ENCODE results near the gene PCDH9.

Gene PCDH9

DNA sequence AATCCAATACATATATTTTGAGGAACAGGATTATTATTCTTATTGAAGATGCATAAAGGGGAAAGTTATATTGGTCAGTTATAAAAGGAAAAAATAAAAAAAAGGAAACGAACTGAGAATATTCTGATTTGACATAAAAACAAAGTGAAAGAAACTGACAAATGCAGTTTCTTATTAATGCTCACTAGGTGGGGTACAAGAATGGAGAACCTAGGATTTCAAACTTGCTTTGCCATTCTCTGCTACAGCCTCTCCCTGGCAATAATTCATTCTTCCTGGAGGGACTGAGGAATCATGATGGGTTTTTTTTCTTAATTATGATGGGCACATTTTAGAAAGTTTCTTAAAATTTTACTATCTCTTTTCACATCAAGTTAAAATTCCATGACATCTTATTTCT lies 154.9 kb downstream of the PCDH9 start:
- Histone ChIP-seq H3K4me3 (ENCODE audit: low read length in 2 of 2) (no peak overlapping the region), H3K4me2 (ENCODE audit: insufficient read depth, low read length, poor library complexity, severe bottlenecking) (no peak overlapping the region)

DNA sequence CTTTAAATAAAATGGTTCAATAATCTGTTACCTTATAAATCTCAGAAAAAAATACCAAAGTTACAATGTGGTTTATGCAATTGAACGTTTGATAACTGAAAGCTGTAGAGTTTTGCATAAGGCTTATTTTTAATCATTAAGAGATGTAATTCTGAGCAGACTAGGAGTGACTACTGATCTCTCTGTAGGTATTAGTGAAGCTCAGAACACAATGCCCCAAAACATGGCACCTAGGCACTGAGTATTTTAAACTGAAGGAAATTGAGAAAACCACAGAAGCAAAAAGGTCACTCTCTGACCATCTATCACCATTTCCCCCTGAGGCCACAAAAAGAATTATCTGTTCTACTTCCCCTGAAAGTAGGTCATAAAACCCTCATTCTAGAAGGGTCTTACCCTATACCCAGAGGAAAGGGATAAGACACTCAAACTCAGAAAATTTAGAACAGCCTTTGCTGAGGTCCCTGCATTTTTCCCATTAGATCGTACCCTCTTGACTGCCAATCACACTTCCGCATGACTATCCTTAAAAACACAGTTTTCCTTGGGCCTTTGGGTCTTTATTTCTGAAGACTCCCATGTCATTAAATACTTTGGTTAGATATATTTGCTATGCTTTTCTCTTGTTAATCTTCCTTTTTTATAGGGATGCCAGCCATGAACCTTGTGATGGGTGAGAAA lies 158.1 kb downstream of the PCDH9 start:
- WGBS, 2 donors (ENCODE audit: extremely low coverage in 2 of 2, insufficient read length in 2 of 2, insufficient replicate concordance in 1 of 2): no CpG with 5 or more reads among the region's 3 CpGs

More for the DNA sequence above, 154.9 kb downstream of the PCDH9 start:
- no peaks in the 10 kb centered on the region for H3K4me1 ChIP-seq (ENCODE audit: control insufficient read depth in 2 of 2, insufficient read depth in 1 of 2, low read depth in 1 of 2, low read length in 2 of 2)
- no peak overlapping the region for H3K4ac ChIP-seq (ENCODE audit: low read length)
- H4K8ac ChIP-seq (ENCODE audit: low read depth, low read length): no peak overlapping the region
- H3K36me3 ChIP-seq (replicated peaks in 1 of 2; ENCODE audit: control insufficient read depth in 2 of 2, insufficient read depth in 2 of 2, low read length in 2 of 2): no peaks in the 10 kb centered on the region
- H3K18ac ChIP-seq (ENCODE audit: low read length): no peak overlapping the region
- H2BK5ac ChIP-seq (ENCODE audit: low read length): no peak overlapping the region
- H2AK5ac ChIP-seq (ENCODE audit: low read depth, low read length): no peak overlapping the region
- no peak overlapping the region for H3K23ac ChIP-seq (ENCODE audit: low read depth, low read length, poor library complexity)
- H2BK120ac ChIP-seq (ENCODE audit: low read depth, low read length): no peak overlapping the region
- no peaks in the 10 kb centered on the region for H3K27me3 ChIP-seq (ENCODE audit: control insufficient read depth in 3 of 3, insufficient read depth in 3 of 3, low read depth in 1 of 3, low read length in 3 of 3)
- no peak overlapping the region for H2BK12ac ChIP-seq (ENCODE audit: low read length)
- DNase-seq (ENCODE audit: low spot score): no peak
- no peak overlapping the region for H3K9ac ChIP-seq (ENCODE audit: low read depth, low read length, poor library complexity)
- peaks cover 1% of the 10 kb centered on the region for H3K79me1 ChIP-seq (ENCODE audit: low read depth, low read length)
- no CpG with 5 or more reads among the region's 1 CpG for WGBS, 2 donors (ENCODE audit: extremely low coverage in 2 of 2, insufficient read length in 2 of 2, insufficient replicate concordance in 1 of 2)
- no peak overlapping the region for H2BK15ac ChIP-seq (ENCODE audit: low read length)
- H2AFZ ChIP-seq (ENCODE audit: low read length): no peak overlapping the region
- H3K14ac ChIP-seq (ENCODE audit: low read length): no peak overlapping the region
- no peak overlapping the region for H4K91ac ChIP-seq (ENCODE audit: low read depth, low read length, poor library complexity)
- H3K27ac ChIP-seq (replicated peaks; ENCODE audit: low read length): no peak overlapping the region
- no peaks in the 10 kb centered on the region for H3K9me3 ChIP-seq (replicated peaks in 1 of 2; ENCODE audit: control insufficient read depth in 2 of 2, insufficient read depth in 1 of 2, low read depth in 1 of 2, low read length in 2 of 2)

DNA sequence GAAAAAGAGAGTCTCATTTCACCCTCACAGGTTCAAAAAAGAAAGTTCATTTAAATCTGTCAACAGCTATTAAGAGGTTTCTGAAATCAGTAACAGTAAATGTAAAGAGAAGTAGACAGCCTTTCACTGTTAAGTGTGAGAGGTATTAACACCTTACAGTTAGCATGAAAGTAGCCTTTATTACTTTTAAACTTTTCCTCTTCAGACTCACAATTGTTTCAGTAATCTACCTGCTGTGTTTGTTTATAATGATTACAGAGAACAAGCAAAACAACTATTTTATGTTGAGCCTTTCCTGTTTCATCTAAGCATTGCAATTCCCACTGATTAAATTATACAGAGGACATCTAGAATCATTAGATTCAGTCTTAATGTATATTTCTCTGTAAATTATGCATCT lies 159.8 kb downstream of the PCDH9 start:
- peaks cover 1% of the 10 kb centered on the region for H3K79me1 ChIP-seq (ENCODE audit: low read depth, low read length)
- no peaks in the 10 kb centered on the region for H3K36me3 ChIP-seq (replicated peaks in 1 of 2; ENCODE audit: control insufficient read depth in 2 of 2, insufficient read depth in 2 of 2, low read length in 2 of 2)
- no peak overlapping the region for H3K4me3 ChIP-seq (ENCODE audit: low read length in 2 of 2)
- H3K14ac ChIP-seq (ENCODE audit: low read length): no peak overlapping the region
- no peak overlapping the region for H4K8ac ChIP-seq (ENCODE audit: low read depth, low read length)
- no peak overlapping the region for H2BK5ac ChIP-seq (ENCODE audit: low read length)
- no peaks in the 10 kb centered on the region for H3K27me3 ChIP-seq (ENCODE audit: control insufficient read depth in 3 of 3, insufficient read depth in 3 of 3, low read depth in 1 of 3, low read length in 3 of 3)
- no peaks in the 10 kb centered on the region for H3K9me3 ChIP-seq (replicated peaks in 1 of 2; ENCODE audit: control insufficient read depth in 2 of 2, insufficient read depth in 1 of 2, low read depth in 1 of 2, low read length in 2 of 2)
- no peak overlapping the region for H2BK15ac ChIP-seq (ENCODE audit: low read length)
- H3K27ac ChIP-seq (replicated peaks; ENCODE audit: low read length): no peak overlapping the region
- no peak overlapping the region for H2BK12ac ChIP-seq (ENCODE audit: low read length)
- H3K4me2 ChIP-seq (ENCODE audit: insufficient read depth, low read length, poor library complexity, severe bottlenecking): no peak overlapping the region
- no peak overlapping the region for H4K91ac ChIP-seq (ENCODE audit: low read depth, low read length, poor library complexity)
- no peak overlapping the region for H3K4ac ChIP-seq (ENCODE audit: low read length)
- H2AFZ ChIP-seq (ENCODE audit: low read length): peak overlapping the region; percentile 58
- H3K18ac ChIP-seq (ENCODE audit: low read length): no peak overlapping the region
- H2AK5ac ChIP-seq (ENCODE audit: low read depth, low read length): no peak overlapping the region
- H3K4me1 ChIP-seq (ENCODE audit: control insufficient read depth in 2 of 2, insufficient read depth in 1 of 2, low read depth in 1 of 2, low read length in 2 of 2): no peaks in the 10 kb centered on the region
- H3K9ac ChIP-seq (ENCODE audit: low read depth, low read length, poor library complexity): no peak overlapping the region
- H2BK120ac ChIP-seq (ENCODE audit: low read depth, low read length): no peak overlapping the region
- no peak overlapping the region for H3K23ac ChIP-seq (ENCODE audit: low read depth, low read length, poor library complexity)
- no peak for DNase-seq (ENCODE audit: low spot score)

More for the DNA sequence above, 158.1 kb downstream of the PCDH9 start:
- no peak overlapping the region for H3K9ac ChIP-seq (ENCODE audit: low read depth, low read length, poor library complexity)
- H3K14ac ChIP-seq (ENCODE audit: low read length): no peak overlapping the region
- H3K79me1 ChIP-seq (ENCODE audit: low read depth, low read length): peaks cover 1% of the 10 kb centered on the region
- H3K9me3 ChIP-seq (replicated peaks in 1 of 2; ENCODE audit: control insufficient read depth in 2 of 2, insufficient read depth in 1 of 2, low read depth in 1 of 2, low read length in 2 of 2): no peaks in the 10 kb centered on the region
- H3K27ac ChIP-seq (replicated peaks; ENCODE audit: low read length): no peak overlapping the region
- H3K4ac ChIP-seq (ENCODE audit: low read length): no peak overlapping the region
- H2AFZ ChIP-seq (ENCODE audit: low read length): no peak overlapping the region
- H2BK120ac ChIP-seq (ENCODE audit: low read depth, low read length): no peak overlapping the region
- H3K23ac ChIP-seq (ENCODE audit: low read depth, low read length, poor library complexity): no peak overlapping the region
- no peak overlapping the region for H2BK5ac ChIP-seq (ENCODE audit: low read length)
- no peak overlapping the region for H3K4me3 ChIP-seq (ENCODE audit: low read length in 2 of 2)
- H3K4me2 ChIP-seq (ENCODE audit: insufficient read depth, low read length, poor library complexity, severe bottlenecking): no peak overlapping the region
- H3K36me3 ChIP-seq (replicated peaks in 1 of 2; ENCODE audit: control insufficient read depth in 2 of 2, insufficient read depth in 2 of 2, low read length in 2 of 2): no peaks in the 10 kb centered on the region
- no peak overlapping the region for H2BK12ac ChIP-seq (ENCODE audit: low read length)
- H4K91ac ChIP-seq (ENCODE audit: low read depth, low read length, poor library complexity): no peak overlapping the region
- no peaks in the 10 kb centered on the region for H3K4me1 ChIP-seq (ENCODE audit: control insufficient read depth in 2 of 2, insufficient read depth in 1 of 2, low read depth in 1 of 2, low read length in 2 of 2)
- no peak overlapping the region for H3K18ac ChIP-seq (ENCODE audit: low read length)
- DNase-seq (ENCODE audit: low spot score): no peak
- no peaks in the 10 kb centered on the region for H3K27me3 ChIP-seq (ENCODE audit: control insufficient read depth in 3 of 3, insufficient read depth in 3 of 3, low read depth in 1 of 3, low read length in 3 of 3)
- H2BK15ac ChIP-seq (ENCODE audit: low read length): no peak overlapping the region
- H2AK5ac ChIP-seq (ENCODE audit: low read depth, low read length): no peak overlapping the region
- H4K8ac ChIP-seq (ENCODE audit: low read depth, low read length): no peak overlapping the region

DNA sequence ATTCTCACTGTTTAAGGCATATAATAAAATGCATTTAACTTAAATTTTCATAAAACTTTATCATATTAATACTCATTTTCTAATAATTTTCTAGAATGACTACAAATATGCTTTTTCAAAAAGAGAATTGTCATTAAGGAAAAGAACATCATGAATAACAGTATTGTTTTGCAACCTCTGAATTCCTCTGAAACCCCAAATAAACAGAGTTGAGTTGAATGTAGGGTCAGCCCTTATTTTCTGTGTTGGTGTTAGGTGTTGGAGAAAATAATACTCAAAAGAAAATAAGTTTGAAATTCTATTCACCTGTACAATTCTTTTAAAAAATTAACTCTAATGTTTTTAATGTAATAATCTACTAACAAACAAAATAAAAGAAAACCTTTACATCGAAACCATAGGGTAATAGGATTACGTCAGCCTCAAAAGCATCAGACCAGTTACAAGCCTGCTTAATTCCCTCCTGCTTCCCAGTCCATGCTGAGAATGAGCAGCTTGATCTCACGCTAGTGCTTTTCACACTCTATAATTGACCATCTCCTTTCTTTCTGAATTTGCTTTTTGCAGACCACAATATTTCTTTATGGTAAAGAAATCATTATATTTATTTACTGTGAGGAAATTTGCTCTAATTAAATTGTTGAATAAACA lies 160.9 kb downstream of the PCDH9 start:
- no peak overlapping the region for H3K4ac ChIP-seq (ENCODE audit: low read length)
- no peak for DNase-seq (ENCODE audit: low spot score)
- no peaks in the 10 kb centered on the region for H3K9me3 ChIP-seq (replicated peaks in 1 of 2; ENCODE audit: control insufficient read depth in 2 of 2, insufficient read depth in 1 of 2, low read depth in 1 of 2, low read length in 2 of 2)
- H2BK15ac ChIP-seq (ENCODE audit: low read length): no peak overlapping the region
- no peaks in the 10 kb centered on the region for H3K4me1 ChIP-seq (ENCODE audit: control insufficient read depth in 2 of 2, insufficient read depth in 1 of 2, low read depth in 1 of 2, low read length in 2 of 2)
- H4K8ac ChIP-seq (ENCODE audit: low read depth, low read length): no peak overlapping the region
- no peak overlapping the region for H3K18ac ChIP-seq (ENCODE audit: low read length)
- H3K4me2 ChIP-seq (ENCODE audit: insufficient read depth, low read length, poor library complexity, severe bottlenecking): no peak overlapping the region
- WGBS, 2 donors (ENCODE audit: extremely low coverage in 2 of 2, insufficient read length in 2 of 2, insufficient replicate concordance in 1 of 2): no CpG with 5 or more reads among the region's 3 CpGs
- H2AK5ac ChIP-seq (ENCODE audit: low read depth, low read length): no peak overlapping the region
- H3K9ac ChIP-seq (ENCODE audit: low read depth, low read length, poor library complexity): no peak overlapping the region
- no peak overlapping the region for H3K23ac ChIP-seq (ENCODE audit: low read depth, low read length, poor library complexity)
- no peaks in the 10 kb centered on the region for H3K27me3 ChIP-seq (ENCODE audit: control insufficient read depth in 3 of 3, insufficient read depth in 3 of 3, low read depth in 1 of 3, low read length in 3 of 3)
- no peak overlapping the region for H3K4me3 ChIP-seq (ENCODE audit: low read length in 2 of 2)
- H3K27ac ChIP-seq (replicated peaks; ENCODE audit: low read length): no peak overlapping the region
- peak overlapping the region; percentile 52 for H2AFZ ChIP-seq (ENCODE audit: low read length)
- peaks cover 1% of the 10 kb centered on the region for H3K79me1 ChIP-seq (ENCODE audit: low read depth, low read length)
- no peak overlapping the region for H2BK120ac ChIP-seq (ENCODE audit: low read depth, low read length)
- H3K14ac ChIP-seq (ENCODE audit: low read length): no peak overlapping the region
- H2BK12ac ChIP-seq (ENCODE audit: low read length): no peak overlapping the region
- no peak overlapping the region for H2BK5ac ChIP-seq (ENCODE audit: low read length)
- H3K36me3 ChIP-seq (replicated peaks in 1 of 2; ENCODE audit: control insufficient read depth in 2 of 2, insufficient read depth in 2 of 2, low read length in 2 of 2): no peaks in the 10 kb centered on the region
- H4K91ac ChIP-seq (ENCODE audit: low read depth, low read length, poor library complexity): no peak overlapping the region

Data from neuronal stem cell (in vitro differentiated cells).